GM11168 (cell line): ENCODE results near the gene RAP1GDS1.

Experiments used
- in situ Hi-C: fragments of 300-500 bp; cut with MboI; formaldehyde crosslinking; loops from one replicate; pipeline ENCODE4 v1.12.0; 2022; ENCODE audit warnings: low sequenced_read_pairs; ENCODE audit not compliant: unreplicated experiment

Gene RAP1GDS1, protein sequence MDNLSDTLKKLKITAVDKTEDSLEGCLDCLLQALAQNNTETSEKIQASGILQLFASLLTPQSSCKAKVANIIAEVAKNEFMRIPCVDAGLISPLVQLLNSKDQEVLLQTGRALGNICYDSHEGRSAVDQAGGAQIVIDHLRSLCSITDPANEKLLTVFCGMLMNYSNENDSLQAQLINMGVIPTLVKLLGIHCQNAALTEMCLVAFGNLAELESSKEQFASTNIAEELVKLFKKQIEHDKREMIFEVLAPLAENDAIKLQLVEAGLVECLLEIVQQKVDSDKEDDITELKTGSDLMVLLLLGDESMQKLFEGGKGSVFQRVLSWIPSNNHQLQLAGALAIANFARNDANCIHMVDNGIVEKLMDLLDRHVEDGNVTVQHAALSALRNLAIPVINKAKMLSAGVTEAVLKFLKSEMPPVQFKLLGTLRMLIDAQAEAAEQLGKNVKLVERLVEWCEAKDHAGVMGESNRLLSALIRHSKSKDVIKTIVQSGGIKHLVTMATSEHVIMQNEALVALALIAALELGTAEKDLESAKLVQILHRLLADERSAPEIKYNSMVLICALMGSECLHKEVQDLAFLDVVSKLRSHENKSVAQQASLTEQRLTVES

DNA sequence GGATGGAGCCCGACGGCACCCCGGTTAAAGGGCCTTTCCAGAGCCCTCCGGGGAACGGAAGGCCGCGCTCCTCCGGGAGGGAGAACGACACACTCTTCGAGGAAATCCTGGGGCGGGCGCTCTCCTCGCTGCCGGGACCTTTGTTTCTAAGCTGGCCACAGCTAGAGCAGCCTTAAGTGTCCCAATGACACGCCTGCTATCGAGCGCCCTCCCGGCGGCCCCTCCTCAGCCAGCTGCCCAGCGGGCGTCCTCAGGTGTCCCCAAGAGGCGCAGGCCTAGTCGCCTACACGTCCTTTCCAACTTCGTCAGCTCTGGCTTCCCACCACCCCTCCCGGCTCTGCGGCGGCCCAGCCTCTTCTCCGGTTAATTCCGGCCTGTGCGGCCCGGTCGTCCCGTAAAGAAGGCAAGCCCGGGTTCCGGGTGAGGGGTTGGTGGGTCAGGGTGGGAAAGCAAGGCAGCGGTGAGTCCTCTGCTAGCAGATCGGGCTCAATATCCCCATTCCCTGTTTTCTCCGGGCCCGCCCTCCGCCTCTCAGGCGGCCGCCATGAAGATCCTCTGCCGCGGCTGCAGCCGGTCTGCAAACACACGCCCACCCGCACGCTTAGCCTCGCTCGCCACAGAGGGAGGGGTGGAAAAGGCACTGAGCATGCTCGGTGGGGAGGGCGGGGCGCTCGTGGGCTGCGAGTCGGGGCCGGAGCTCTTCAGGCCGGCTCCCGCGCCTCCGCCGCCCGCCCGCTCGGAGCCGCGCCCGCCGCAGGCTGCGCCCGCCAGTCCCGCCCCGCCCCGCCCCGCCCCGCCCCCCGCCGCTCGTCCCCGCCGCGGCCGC lies at the start of gene RAP1GDS1:
TSS of gene RAP1GDS1 (plus strand) at position 806 of the 826 bp plus-strand sequence. CDS start 182 bp downstream, outside the sequence.
- in situ Hi-C loops, result no loop called here

- in situ Hi-C loops, result no loop called here
Measured at GRCh38 chr4:98222306-98222705, 38.9 kb upstream of the RAP1GDS1 start.

- in situ Hi-C loops, result no loop called here
Measured at GRCh38 chr4:98226396-98226795, 34.8 kb upstream of the RAP1GDS1 start.

DNA sequence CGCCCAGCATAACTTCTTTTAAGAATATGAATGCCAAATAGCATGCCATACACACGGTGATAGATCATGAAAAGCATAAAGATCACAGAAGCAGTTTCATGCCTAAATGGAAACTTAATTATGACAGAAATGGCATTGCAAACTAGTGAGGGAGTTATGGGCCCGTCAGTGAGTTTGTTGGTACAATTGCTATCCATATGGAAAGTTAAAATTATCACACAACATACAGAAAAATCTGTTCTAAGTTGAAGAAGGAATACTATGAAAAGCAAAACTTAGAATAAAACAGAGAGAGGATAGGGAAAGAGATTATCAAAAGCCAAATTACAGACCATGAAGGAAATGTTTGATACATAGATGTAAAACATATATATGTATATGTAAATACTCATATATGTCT lies 30.2 kb upstream of the RAP1GDS1 start:
- in situ Hi-C loops, result no loop called here

DNA sequence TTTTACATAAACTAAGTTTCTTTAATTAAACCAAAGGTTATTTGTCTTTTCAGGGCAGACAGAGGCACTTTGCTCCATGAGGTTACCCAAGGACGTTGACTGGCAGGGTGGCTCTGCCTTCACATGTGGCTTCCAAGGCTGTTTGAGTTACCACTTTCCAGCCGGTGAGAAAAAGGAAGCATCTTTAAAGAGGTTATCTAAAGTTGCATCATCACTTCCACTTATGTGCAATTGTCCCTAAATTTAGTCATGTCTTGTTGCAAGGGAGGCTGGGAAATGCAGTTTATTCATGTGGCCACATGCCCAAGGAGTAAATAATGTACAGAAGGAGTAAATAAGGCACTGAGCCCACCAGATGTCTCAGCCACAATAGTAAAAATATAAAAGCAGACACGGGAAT lies 29.0 kb upstream of the RAP1GDS1 start:
- in situ Hi-C loops, result no loop called here

DNA sequence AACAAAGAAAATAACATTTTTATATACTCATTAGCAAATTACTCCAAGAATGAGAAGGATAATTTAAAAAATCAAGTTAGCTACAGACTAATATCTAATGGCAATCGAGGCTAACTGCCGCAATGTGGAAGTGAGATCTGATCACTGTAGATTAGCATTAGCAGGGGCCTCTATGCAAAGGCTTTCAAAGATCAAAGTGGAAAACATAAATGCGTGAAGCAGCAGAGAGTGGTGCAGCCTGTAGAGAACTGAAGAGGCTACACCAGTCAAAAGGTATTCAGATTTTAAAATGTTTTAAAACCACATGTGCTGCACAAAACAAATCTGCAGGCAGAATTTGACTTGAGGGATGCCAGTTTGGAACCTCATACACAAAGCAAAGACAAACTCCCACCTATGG lies 24.0 kb upstream of the RAP1GDS1 start:
- in situ Hi-C loops, result no loop called here

GRCh38 chr4:98242063-98242462 lies 19.1 kb upstream of the RAP1GDS1 start:
- in situ Hi-C loops, result no loop called here

GRCh38 chr4:98242538-98242937 lies 18.6 kb upstream of the RAP1GDS1 start:
- in situ Hi-C loops, result no loop called here

- in situ Hi-C loops, result no loop called here
Measured at GRCh38 chr4:98245226-98245625, 16.0 kb upstream of the RAP1GDS1 start.

GRCh38 chr4:98248934-98249333 lies 12.2 kb upstream of the RAP1GDS1 start:
- in situ Hi-C loops, result no loop called here

GRCh38 chr4:98249831-98250230 lies 11.4 kb upstream of the RAP1GDS1 start:
- in situ Hi-C loops, result no loop called here

- in situ Hi-C loops, result no loop called here
Measured at GRCh38 chr4:98253499-98253898, 7.7 kb upstream of the RAP1GDS1 start.

DNA sequence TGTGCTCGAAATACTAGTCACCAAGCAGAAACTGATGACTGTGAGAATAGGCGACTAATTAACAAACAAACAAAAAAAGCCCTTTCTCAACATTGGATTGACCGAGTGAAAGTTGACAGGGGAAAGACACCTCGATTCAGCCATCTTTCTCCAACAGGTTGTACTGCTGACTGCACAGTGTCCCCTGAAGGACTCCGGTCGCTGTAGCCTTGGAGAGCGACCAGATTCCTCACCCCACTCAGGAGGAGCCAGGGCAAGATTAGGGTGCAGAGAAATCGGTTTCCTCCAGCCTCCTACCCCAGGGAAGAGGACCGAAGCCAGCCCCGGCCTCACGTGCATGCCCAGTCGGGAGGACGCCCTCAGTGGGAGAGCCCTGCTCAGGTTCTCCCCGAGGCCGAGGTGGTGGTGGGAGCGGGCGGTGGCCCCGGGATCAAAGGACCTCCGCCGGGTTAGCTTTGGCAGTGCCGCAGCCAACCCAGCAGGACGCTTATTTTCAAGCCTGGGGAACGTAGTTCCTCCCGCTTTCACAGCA lies 1.1 kb upstream of the RAP1GDS1 start:
- in situ Hi-C loops, result no loop called here

DNA sequence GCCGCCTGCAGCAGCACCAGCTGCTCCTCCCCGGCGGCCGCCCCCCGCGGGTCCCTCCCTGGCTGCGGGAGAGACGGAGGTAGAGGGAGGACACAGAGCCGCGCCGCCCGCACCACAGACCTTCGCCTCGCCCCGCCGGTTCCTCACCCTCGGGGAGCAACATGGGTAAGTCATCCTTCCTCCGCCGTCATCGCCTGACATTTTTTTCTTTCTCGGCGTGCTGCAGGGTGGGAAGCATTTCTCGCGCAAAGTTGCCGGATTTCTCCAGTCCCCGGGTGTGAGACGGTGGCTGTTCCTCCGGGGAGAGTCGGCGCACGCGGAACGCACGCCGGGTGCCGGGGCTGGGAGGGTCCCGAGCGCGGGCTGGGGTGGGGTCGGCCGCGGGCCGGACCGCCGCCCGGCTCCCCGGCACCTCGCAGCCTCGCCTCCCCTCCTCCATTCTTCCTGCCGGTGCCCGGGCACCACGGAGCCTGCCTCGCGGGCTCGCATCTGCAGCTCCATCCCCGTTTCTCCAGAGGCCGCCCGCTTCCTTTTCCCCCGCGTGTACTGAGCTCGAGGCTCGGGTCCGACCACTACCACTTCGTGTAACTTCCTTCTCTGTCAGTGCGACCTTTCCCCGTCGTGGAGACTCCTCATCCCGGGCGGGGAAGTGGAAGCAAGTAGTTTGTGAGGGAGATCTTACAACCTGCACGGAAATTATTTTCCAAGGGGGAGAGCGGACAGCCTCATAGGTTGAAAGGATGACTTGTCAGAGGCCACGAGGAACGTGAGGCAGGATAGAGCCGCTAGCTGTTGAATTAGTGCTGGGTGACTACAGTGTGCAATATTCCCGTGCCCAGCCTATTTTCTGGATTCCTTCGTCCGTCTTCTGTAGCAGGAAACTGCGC lies 464 bp downstream of the RAP1GDS1 start:
- in situ Hi-C loops, result no loop called here

DNA sequence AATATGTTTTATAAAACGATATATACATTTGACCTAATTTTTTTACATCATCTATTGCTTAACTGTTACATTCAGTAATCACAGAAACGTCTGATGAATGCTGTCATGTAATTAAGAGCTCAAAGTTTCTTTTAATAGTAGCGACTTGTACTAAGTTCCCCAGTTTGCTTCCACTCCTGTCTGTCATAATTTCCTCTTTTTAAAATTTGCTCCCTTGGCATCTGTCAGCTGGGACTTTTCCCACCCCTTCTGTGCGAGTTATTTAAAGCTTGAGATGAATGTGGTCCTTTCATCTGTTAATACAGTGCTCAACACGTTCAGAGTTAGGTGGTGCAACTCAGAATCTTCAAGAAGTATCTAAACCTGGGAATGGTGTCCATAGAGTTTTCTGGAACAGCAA lies 1.2 kb downstream of the RAP1GDS1 start:
- in situ Hi-C loops, result no loop called here

DNA sequence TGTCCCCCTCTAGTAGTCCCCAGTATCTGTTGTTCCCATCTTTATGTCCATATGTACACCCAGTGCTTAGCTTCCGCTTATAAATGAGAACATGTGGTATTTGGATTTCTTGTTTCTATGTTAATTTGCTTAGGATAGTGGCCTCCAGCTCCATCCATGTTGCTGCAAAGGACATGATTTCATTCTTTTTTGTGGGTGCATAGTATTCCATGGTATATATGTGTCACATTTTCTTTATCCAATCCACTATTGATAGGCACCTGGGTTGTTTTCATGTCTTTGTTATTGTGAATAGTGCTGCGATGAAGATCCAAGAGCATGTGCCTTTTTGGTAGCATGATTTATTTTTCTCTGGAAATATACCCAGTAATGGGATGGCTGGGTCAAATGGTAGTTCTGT lies 6.3 kb downstream of the RAP1GDS1 start:
- in situ Hi-C loops, result no loop called here

GRCh38 chr4:98275145-98275544 lies 14.0 kb downstream of the RAP1GDS1 start:
- in situ Hi-C loops, result no loop called here

- in situ Hi-C loops, result no loop called here
Measured at GRCh38 chr4:98283219-98284189, 22.3 kb downstream of the RAP1GDS1 start.

GRCh38 chr4:98284640-98285046 lies 23.5 kb downstream of the RAP1GDS1 start:
- in situ Hi-C loops, result no loop called here
